HepG2 (cell line): ENCODE data around the gene CDHR3. TPM values are rescaled to one million over a fixed set of nuclear protein-coding genes. Genes with fewer than 3 reads are reported as not detected.

ENCODE experiments used
- ATAC-seq: fragments of 200-7000 bp; cut with Tn5 transposase; 3 replicates; pipeline ENCODE4 v1.9.1; 2020; ENCODE audit warnings: mild to moderate bottlenecking, moderate library complexity
- BruUV-seq: library from RNA; stranded (reverse); fragments of 400-500 nt; replicated peaks from 2 replicates; lab custom pipeline; 2021; lab: Mats Ljungman, UMichigan
- CTCF ChIA-PET: fragments of 300-600 bp; formaldehyde crosslinking; extraction: SDS; loops from one replicate; lab custom pipeline; 2021; ENCODE audit warnings: low total read pairs, inconsistent platforms, low intra/inter-chr PET ratio; lab: Yijun Ruan, JAX
- POLR2A ChIA-PET: fragments of 350-600 bp; sonication (Branson Sonifier 250); formaldehyde crosslinking; loops from one replicate; lab custom pipeline; 2020; ENCODE audit warnings: antibody characterized with exemption, inconsistent platforms; lab: Yijun Ruan, JAX
- DNase-seq: peaks from one replicate; pipeline ENCODE4 v3.0.0-alpha.2; 2015; ENCODE audit warnings: low spot score
- FAIRE-seq: peaks from 3 replicates; lab custom pipeline; 2011; peaks lifted over from hg19 to GRCh38; lab: Jason Lieb, UNC
- H2AFZ ChIP-seq: one replicate; pipeline ENCODE4 v1.6.1; 2011; ENCODE audit warnings: low read length, inconsistent platforms
- H3K27ac ChIP-seq: fragments of 300-600 bp; 3 replicates; pipeline ENCODE4 v1.8.0; 2011; ENCODE audit warnings: mixed run types, mild to moderate bottlenecking, mixed read lengths, low read length, inconsistent platforms; ENCODE audit not compliant: insufficient read depth; ENCODE audit errors: extremely low read length
- H3K27me3 ChIP-seq, 2 experiments: fragments of 200-600 bp in 1 of 2; 2 replicates in 1 of 2; 3 replicates in 1 of 2; pipeline versions ENCODE4 v1.6.0 to v1.8.0; 2011; ENCODE audit warnings: low read length in 2 of 2, mild to moderate bottlenecking in 2 of 2, moderate library complexity in 2 of 2, inconsistent platforms in 1 of 2; ENCODE audit not compliant: insufficient read depth in 2 of 2, control insufficient read depth in 1 of 2
- H3K36me3 ChIP-seq, 2 experiments: fragments of 200-600 bp in 1 of 2; replicated peaks in 1 of 2; 2 replicates in 1 of 2; 3 replicates in 1 of 2; pipeline versions ENCODE4 v1.5.1 to v1.8.0; 2011; ENCODE audit warnings: low read length in 2 of 2, inconsistent platforms in 1 of 2; ENCODE audit not compliant: insufficient read depth in 2 of 2, control insufficient read depth in 1 of 2
- H3K4me1 ChIP-seq: 2 replicates; pipeline ENCODE4 v1.5.1; 2012; ENCODE audit warnings: low read length, inconsistent platforms; ENCODE audit not compliant: insufficient read depth
- H3K4me2 ChIP-seq: 2 replicates; pipeline ENCODE4 v1.6.0; 2011; ENCODE audit warnings: low read depth, low read length, inconsistent platforms
- H3K4me3 ChIP-seq, 3 experiments: fragments of 200-600 bp in 1 of 3; sonication (generic), shearing (Covaris generic) in 1 of 3; replicated peaks in 1 of 3; 2 replicates each; pipeline ENCODE4 v1.5.1; 2011 to 2016; ENCODE audit warnings: low read length in 3 of 3, inconsistent platforms in 2 of 3, low read depth in 2 of 3, mild to moderate bottlenecking in 2 of 3, control low read depth in 1 of 3, mixed read lengths in 1 of 3; ENCODE audit not compliant: insufficient read depth in 1 of 3
- H3K79me2 ChIP-seq: one replicate; pipeline ENCODE4 v1.6.1; 2011; ENCODE audit warnings: low read length, inconsistent platforms; ENCODE audit not compliant: insufficient read depth
- H3K9ac ChIP-seq: 2 replicates; pipeline ENCODE4 v1.6.0; 2011; ENCODE audit warnings: mild to moderate bottlenecking, low read depth, low read length, inconsistent platforms; ENCODE audit not compliant: insufficient read depth
- H3K9me3 ChIP-seq: 2 replicates; pipeline ENCODE4 v1.5.1; 2012; ENCODE audit warnings: mild to moderate bottlenecking, low read length
- H4K20me1 ChIP-seq: 2 replicates; pipeline ENCODE4 v1.6.0; 2011; ENCODE audit warnings: inconsistent platforms, mild to moderate bottlenecking, low read length, moderate library complexity; ENCODE audit not compliant: insufficient read depth
- CEBPG ChIP-seq: IDR thresholded peaks from 2 replicates; pipeline ENCODE4 v1.6.1; 2016
- FOSL2 ChIP-seq: sonication (generic); formaldehyde crosslinking; IDR thresholded peaks from 2 replicates; pipeline ENCODE4 v1.4.0; 2020; ENCODE audit warnings: missing genetic modification reagents
- YEATS4 ChIP-seq: sonication (generic); formaldehyde crosslinking; IDR thresholded peaks from 2 replicates; pipeline ENCODE4 v1.4.0; 2020; ENCODE audit warnings: missing genetic modification reagents, borderline replicate concordance
- ZNF414 ChIP-seq: sonication (generic); formaldehyde crosslinking; IDR thresholded peaks from 2 replicates; pipeline ENCODE4 v1.5.0; 2020; ENCODE audit warnings: missing genetic modification reagents
- ZNF557 ChIP-seq: sonication (generic); formaldehyde crosslinking; IDR thresholded peaks from 2 replicates; pipeline ENCODE4 v1.4.0; 2020; ENCODE audit warnings: missing genetic modification reagents
- ZNF746 ChIP-seq: sonication (generic); formaldehyde crosslinking; IDR thresholded peaks from 2 replicates; pipeline ENCODE4 v1.8.0; 2022; ENCODE audit warnings: mild to moderate bottlenecking, missing genetic modification reagents
- WGBS: methylation state at CpG from one replicate; pipeline ENCODE4 v1.1.6; 2017; ENCODE audit warnings: low lambda C conversion rate; 5-methylcytosine and 5-hydroxymethylcytosine counted together
- in situ Hi-C: cut with HindIII; loops from 2 replicates; pipeline ENCODE4 v1.10.0; 2017; ENCODE audit warnings: low pct_unique_long_range_greater_than_20kb; ENCODE audit not compliant: extremely low pct_ligation_motif_present
- intact Hi-C: fragments of 100-400 bp; cut with micrococcal nuclease; formaldehyde crosslinking; loops from one replicate; pipeline ENCODE4 v1.10.0; 2022; ENCODE audit not compliant: unreplicated experiment
- polyA plus RNA-seq, 8 experiments: library from polyadenylated mRNA; depleted of rRNA in 3 of 8; stranded (reverse) in 7 of 8; unstranded in 1 of 8; fragments of >200 nt; fragmentation: Illumina TruSeq in 4 of 8; extraction: Trizol in 4 of 8; gene quantifications; 2 replicates each; pipeline versions ENCODE4 v1.2.1 to v1.2.3, GENCODE V29; 2011 to 2016; ENCODE audit warnings: low read depth in 4 of 8, missing spikeins in 1 of 8, mixed read lengths in 1 of 8; ENCODE audit not compliant: insufficient read depth in 1 of 8
- total RNA-seq, 5 experiments: library from RNA; depleted of rRNA; stranded (reverse); fragments of >200 nt; fragmentation: Illumina TruSeq; extraction: Trizol; gene quantifications; 2 replicates each; pipeline ENCODE4 v1.2.3, GENCODE V29; 2016; ENCODE audit warnings: low read depth in 1 of 5
- TF ChIP-seq, protein P1 (sequence below): sonication (generic); formaldehyde crosslinking; IDR thresholded peaks from 2 replicates; pipeline ENCODE4 v1.8.1; 2023; ENCODE audit warnings: mild to moderate bottlenecking, moderate library complexity, missing genetic modification reagents
- TF ChIP-seq, protein P2 (sequence below): sonication (generic); formaldehyde crosslinking; IDR thresholded peaks from 2 replicates; pipeline ENCODE4 v1.5.1; 2020; ENCODE audit warnings: mild to moderate bottlenecking, missing genetic modification reagents, moderate library complexity
- TF ChIP-seq, protein P3 (sequence below): sonication (generic); formaldehyde crosslinking; IDR thresholded peaks from 2 replicates; pipeline ENCODE4 v1.9.0; 2022; ENCODE audit warnings: missing genetic modification reagents, mild to moderate bottlenecking, borderline replicate concordance

The CDHR3 gene
- total and polyA plus RNA-seq, 2 of the 13 experiments (the other 11 are each of a cell fraction or from before 2014, with no cell fraction given): 6.5 to 11.8 TPM

DNA sequence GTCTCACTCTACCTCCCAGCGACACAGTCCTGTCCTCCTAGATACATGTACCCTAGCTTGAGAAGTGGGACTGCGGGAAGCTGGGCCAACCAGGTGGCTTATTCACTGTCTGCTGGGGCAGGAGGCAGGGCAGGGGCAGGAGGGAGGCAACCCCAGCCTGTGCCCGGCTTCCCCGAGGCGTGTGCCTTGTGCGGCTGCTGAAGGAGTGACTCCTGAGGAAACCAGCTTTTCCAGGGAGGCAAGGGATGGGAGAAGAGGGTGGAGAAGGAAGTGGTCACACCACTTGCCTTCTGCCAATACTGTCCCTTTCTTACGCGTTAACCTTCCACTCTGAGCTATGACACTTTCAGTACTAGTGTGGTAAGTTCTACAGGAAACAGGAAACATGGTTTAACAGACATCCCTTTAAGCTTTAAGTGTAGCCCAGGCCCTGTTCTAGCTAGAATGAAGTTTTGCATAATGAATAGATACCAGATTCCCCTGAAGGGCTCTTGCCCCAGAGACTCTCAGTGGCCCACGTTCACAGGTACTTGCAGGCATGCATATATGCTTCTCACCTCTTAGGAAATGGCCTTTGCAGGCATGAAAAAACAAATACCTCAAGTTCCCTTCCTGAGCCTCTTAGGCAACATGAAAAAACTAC lies 108.4 kb downstream of the CDHR3 start:
- peak overlapping the region; percentile 57 for H3K4me2 ChIP-seq
- H3K9me3 ChIP-seq: no peaks in the 10 kb centered on the region
- no TSS peak for BruUV-seq
- in situ Hi-C loops: no loop called here
- no peaks in the 10 kb centered on the region for H3K79me2 ChIP-seq
- peaks cover 0 to 3% of the 10 kb centered on the region in 2 experiments; a peak in 2 of 5 replicates for H3K27me3 ChIP-seq
- TF ChIP-seq YEATS4 (no peak), ZNF414 (CRISPR knock-in tag) (0 out of 2 replicates have a peak, but pooled peaks have one; percentile 56), ZNF746 (CRISPR knock-in tag) (0 out of 2 replicates have a peak, but pooled peaks have one; percentile 20), FOSL2 (no peak), ZNF557 (CRISPR knock-in tag) (0 out of 2 replicates have a peak, but pooled peaks have one; percentile 2), CEBPG (peak; percentile 38; the same call in 1 of the 2 replicates)
- TF ChIP-seq, protein P1, sequence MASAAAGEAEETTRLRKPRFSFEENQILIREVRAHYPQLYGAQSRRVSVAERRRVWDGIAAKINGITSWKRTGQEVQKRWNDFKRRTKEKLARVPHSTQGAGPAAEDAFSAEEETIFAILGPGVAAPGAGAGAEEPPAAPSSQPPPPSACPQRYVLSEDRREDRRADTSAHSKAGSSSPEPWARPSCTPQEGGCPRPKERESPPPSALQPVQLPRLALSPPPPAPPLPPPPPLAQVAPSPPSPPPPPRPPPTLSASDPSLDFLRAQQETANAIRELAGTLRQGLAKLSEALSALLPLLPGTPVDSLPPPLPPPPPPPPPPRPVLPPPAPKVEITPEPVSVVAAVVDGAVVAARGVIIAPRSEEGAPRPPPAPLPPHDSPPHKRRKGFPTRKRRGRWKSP (CRISPR knock-in tag): 0 out of 2 replicates have a peak, but pooled peaks have one; percentile 18
- TF ChIP-seq, protein P2, sequence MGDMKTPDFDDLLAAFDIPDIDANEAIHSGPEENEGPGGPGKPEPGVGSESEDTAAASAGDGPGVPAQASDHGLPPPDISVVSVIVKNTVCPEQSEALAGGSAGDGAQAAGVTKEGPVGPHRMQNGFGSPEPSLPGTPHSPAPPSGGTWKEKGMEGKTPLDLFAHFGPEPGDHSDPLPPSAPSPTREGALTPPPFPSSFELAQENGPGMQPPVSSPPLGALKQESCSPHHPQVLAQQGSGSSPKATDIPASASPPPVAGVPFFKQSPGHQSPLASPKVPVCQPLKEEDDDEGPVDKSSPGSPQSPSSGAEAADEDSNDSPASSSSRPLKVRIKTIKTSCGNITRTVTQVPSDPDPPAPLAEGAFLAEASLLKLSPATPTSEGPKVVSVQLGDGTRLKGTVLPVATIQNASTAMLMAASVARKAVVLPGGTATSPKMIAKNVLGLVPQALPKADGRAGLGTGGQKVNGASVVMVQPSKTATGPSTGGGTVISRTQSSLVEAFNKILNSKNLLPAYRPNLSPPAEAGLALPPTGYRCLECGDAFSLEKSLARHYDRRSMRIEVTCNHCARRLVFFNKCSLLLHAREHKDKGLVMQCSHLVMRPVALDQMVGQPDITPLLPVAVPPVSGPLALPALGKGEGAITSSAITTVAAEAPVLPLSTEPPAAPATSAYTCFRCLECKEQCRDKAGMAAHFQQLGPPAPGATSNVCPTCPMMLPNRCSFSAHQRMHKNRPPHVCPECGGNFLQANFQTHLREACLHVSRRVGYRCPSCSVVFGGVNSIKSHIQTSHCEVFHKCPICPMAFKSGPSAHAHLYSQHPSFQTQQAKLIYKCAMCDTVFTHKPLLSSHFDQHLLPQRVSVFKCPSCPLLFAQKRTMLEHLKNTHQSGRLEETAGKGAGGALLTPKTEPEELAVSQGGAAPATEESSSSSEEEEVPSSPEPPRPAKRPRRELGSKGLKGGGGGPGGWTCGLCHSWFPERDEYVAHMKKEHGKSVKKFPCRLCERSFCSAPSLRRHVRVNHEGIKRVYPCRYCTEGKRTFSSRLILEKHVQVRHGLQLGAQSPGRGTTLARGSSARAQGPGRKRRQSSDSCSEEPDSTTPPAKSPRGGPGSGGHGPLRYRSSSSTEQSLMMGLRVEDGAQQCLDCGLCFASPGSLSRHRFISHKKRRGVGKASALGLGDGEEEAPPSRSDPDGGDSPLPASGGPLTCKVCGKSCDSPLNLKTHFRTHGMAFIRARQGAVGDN: peak; percentile 42
- TF ChIP-seq, protein P3, sequence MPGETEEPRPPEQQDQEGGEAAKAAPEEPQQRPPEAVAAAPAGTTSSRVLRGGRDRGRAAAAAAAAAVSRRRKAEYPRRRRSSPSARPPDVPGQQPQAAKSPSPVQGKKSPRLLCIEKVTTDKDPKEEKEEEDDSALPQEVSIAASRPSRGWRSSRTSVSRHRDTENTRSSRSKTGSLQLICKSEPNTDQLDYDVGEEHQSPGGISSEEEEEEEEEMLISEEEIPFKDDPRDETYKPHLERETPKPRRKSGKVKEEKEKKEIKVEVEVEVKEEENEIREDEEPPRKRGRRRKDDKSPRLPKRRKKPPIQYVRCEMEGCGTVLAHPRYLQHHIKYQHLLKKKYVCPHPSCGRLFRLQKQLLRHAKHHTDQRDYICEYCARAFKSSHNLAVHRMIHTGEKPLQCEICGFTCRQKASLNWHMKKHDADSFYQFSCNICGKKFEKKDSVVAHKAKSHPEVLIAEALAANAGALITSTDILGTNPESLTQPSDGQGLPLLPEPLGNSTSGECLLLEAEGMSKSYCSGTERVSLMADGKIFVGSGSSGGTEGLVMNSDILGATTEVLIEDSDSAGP (CRISPR knock-in tag): peak; percentile 43; the same call in 1 of the 2 replicates
- peak overlapping the region; percentile 47 for H3K27ac ChIP-seq
- ATAC-seq (peak; percentile 71), DNase-seq (no peak), FAIRE-seq (no peak)
- 43% methylated on average over 8 of the region's 9 CpGs for WGBS
- no peaks in the 10 kb centered on the region for H4K20me1 ChIP-seq
- H3K36me3 ChIP-seq: no peaks in the 10 kb centered on the region
- ChIA-PET POLR2A (interaction anchor here (0.9 kb wide), 1 partner anchor 41 kb away, joined by 5 read pairs; the partner anchor contains the start of gene SYPL1), CTCF (no interaction called here)
- intact Hi-C loops: no loop called here
- no peak overlapping the region for H3K4me3 ChIP-seq
- H2AFZ ChIP-seq: no peak overlapping the region
- H3K9ac ChIP-seq: no peak overlapping the region
- peaks cover 75% of the 10 kb centered on the region for H3K4me1 ChIP-seq
